Natural killer cell (primary cell): ENCODE measurements around the gene CCDC197. TPM values are rescaled to one million over a fixed set of nuclear protein-coding genes. Genes with fewer than 3 reads are reported as not detected.

ENCODE experiments used
- ATAC-seq, 3 donors: fragments of 150-1000 bp in 2 of 3; fragments of 200-7000 bp in 1 of 3; cut with Tn5 transposase; 1 replicate in 1 of 3; 2 replicates in 2 of 3; pipeline ENCODE4 v1.10.0; 2021; ENCODE audit warnings: mild to moderate bottlenecking in 2 of 3, moderate library complexity in 2 of 3
- DNase-seq, 2 donors: peaks; one replicate each; pipeline versions ENCODE4 v3.0.0 to v3.0.0-alpha.2; 2013 to 2021; ENCODE audit warnings: mixed read lengths in 1 of 2
- H3K27ac ChIP-seq: one replicate; pipeline ENCODE4 v1.5.1; 2013; ENCODE audit warnings: mild to moderate bottlenecking, low read length
- H3K27me3 ChIP-seq: one replicate; pipeline ENCODE4 v1.6.1; 2013; ENCODE audit warnings: low read length; ENCODE audit not compliant: control insufficient read depth, insufficient read depth
- H3K36me3 ChIP-seq: one replicate; pipeline ENCODE4 v1.6.1; 2013; ENCODE audit warnings: low read length; ENCODE audit not compliant: control insufficient read depth, insufficient read depth
- H3K4me1 ChIP-seq: one replicate; pipeline ENCODE4 v1.6.1; 2013; ENCODE audit warnings: low read length; ENCODE audit not compliant: control insufficient read depth, insufficient read depth
- H3K4me3 ChIP-seq: one replicate; pipeline ENCODE4 v1.5.1; 2013; ENCODE audit warnings: low read length
- H3K9me3 ChIP-seq: one replicate; pipeline ENCODE4 v1.6.1; 2013; ENCODE audit warnings: low read length; ENCODE audit not compliant: control insufficient read depth, insufficient read depth
- H3K27ac Mint-ChIP-seq, 2 donors: one replicate each; pipeline ENCODE4 v1.8.0; 2022; ENCODE audit warnings: mild to moderate bottlenecking in 2 of 2, mixed read lengths in 2 of 2, moderate library complexity in 1 of 2
- H3K27me3 Mint-ChIP-seq, 2 donors: one replicate each; pipeline ENCODE4 v1.8.0; 2022; ENCODE audit warnings: low read depth in 2 of 2, mixed read lengths in 2 of 2
- H3K36me3 Mint-ChIP-seq: one replicate; pipeline ENCODE4 v1.8.0; 2022; ENCODE audit warnings: mixed read lengths
- H3K4me1 Mint-ChIP-seq, 2 donors: one replicate each; pipeline ENCODE4 v1.8.0; 2022; ENCODE audit warnings: mixed read lengths in 2 of 2
- H3K4me3 Mint-ChIP-seq: one replicate; pipeline ENCODE4 v1.8.0; 2022; ENCODE audit warnings: mild to moderate bottlenecking, moderate library complexity, mixed read lengths
- H3K9me3 Mint-ChIP-seq, 2 donors: one replicate each; pipeline ENCODE4 v1.8.0; 2022; ENCODE audit warnings: mixed read lengths in 2 of 2
- CTCF ChIP-seq: fragments of 200-600 bp; IDR thresholded peaks from one replicate; pipeline ENCODE4 v1.8.0; 2022; ENCODE audit warnings: antibody characterized with exemption
- WGBS: methylation state at CpG from one replicate; pipeline ENCODE4 v1.1.7; 2013; ENCODE audit warnings: missing lambda C conversion rate; ENCODE audit not compliant: insufficient coverage; 5-methylcytosine and 5-hydroxymethylcytosine counted together
- intact Hi-C: fragments of 100-400 bp; cut with micrococcal nuclease; formaldehyde crosslinking; loops from one replicate; pipeline ENCODE4 v1.14.2; 2022
- total RNA-seq, 4 donors: library from RNA; stranded (reverse); fragments of 120-200 nt in 1 of 4; gene quantifications; one replicate each; pipeline versions ENCODE4 v1.2.3 to v1.2.4, GENCODE V29; 2013 to 2022

Gene CCDC197
- total RNA-seq, 3 donors from 2014 or later (not counting 1 experiment from before 2014, with no cell fraction given): not detected

- no peak overlapping the region for H3K4me3 Mint-ChIP-seq
- no peak overlapping the region for H3K27ac ChIP-seq
- H3K27me3 ChIP-seq: peaks cover 22% of the 10 kb centered on the region
- WGBS: 62% methylated on average over 13 of the region's 14 CpGs
- no peaks in the 10 kb centered on the region for H3K36me3 Mint-ChIP-seq
- TF ChIP-seq CTCF: peak; percentile 31
- peaks cover 5 to 8% of the 10 kb centered on the region in 2 donors for H3K4me1 Mint-ChIP-seq
- no peaks in the 10 kb centered on the region for H3K9me3 ChIP-seq
- intact Hi-C loops: no loop called here
- no peak overlapping the region for H3K27ac Mint-ChIP-seq
- peaks cover 8% of the 10 kb centered on the region for H3K4me1 ChIP-seq
- peak in 1 of 2 donors; percentile 52 for DNase-seq
- H3K4me3 ChIP-seq: no peak overlapping the region
- peaks cover 55 to 59% of the 10 kb centered on the region in 2 donors for H3K27me3 Mint-ChIP-seq
- no peaks in the 10 kb centered on the region for H3K36me3 ChIP-seq
- no peaks in the 10 kb centered on the region for H3K9me3 Mint-ChIP-seq
- ATAC-seq: peak in 2 of 3 donors; percentile 31 to 34
These were observed 8.4 kb downstream of the CCDC197 start for GRCh38 chr14:94005324-94006073.

- 42% methylated on average over 3 of the region's 3 CpGs for WGBS
- Mint-ChIP-seq H3K4me1 (peaks cover 13 to 22% of the 10 kb centered on the region in 2 donors), H3K27ac (no peak overlapping the region), H3K36me3 (no peaks in the 10 kb centered on the region), H3K9me3 (no peaks in the 10 kb centered on the region), H3K27me3 (peaks cover 65% of the 10 kb centered on the region in 2 donors), H3K4me3 (no peak overlapping the region)
- Histone ChIP-seq H3K4me1 (peaks cover 23% of the 10 kb centered on the region), H3K27me3 (peaks cover 26% of the 10 kb centered on the region), H3K27ac (no peak overlapping the region), H3K9me3 (no peaks in the 10 kb centered on the region), H3K4me3 (no peak overlapping the region), H3K36me3 (no peaks in the 10 kb centered on the region)
- ATAC-seq: no peak
- intact Hi-C loops: no loop called here
- no peak for TF ChIP-seq CTCF
- DNase-seq: no peak
These were observed 11.1 kb downstream of the CCDC197 start for GRCh38 chr14:94008234-94008633.

- peaks cover 13 to 22% of the 10 kb centered on the region in 2 donors for H3K4me1 Mint-ChIP-seq
- H3K27ac Mint-ChIP-seq: no peak overlapping the region
- intact Hi-C loops: no loop called here
- peaks cover 23% of the 10 kb centered on the region for H3K4me1 ChIP-seq
- no peaks in the 10 kb centered on the region for H3K36me3 ChIP-seq
- no peak for TF ChIP-seq CTCF
- no peaks in the 10 kb centered on the region for H3K9me3 Mint-ChIP-seq
- H3K36me3 Mint-ChIP-seq: no peaks in the 10 kb centered on the region
- no peak overlapping the region for H3K27ac ChIP-seq
- H3K4me3 Mint-ChIP-seq: no peak overlapping the region
- DNase-seq (no peak), ATAC-seq (peak in 1 of 3 donors; percentile 32)
- peaks cover 68 to 74% of the 10 kb centered on the region in 2 donors for H3K27me3 Mint-ChIP-seq
- WGBS: 36% methylated on average over 3 of the region's 4 CpGs
- peaks cover 26% of the 10 kb centered on the region for H3K27me3 ChIP-seq
- H3K9me3 ChIP-seq: no peaks in the 10 kb centered on the region
- no peak overlapping the region for H3K4me3 ChIP-seq
These were observed 12.7 kb downstream of the CCDC197 start for GRCh38 chr14:94009767-94010166.
